Measurements from ENCODE around the gene CD200R1L.

GRCh38 chr3:112786002-112786590, 60.6 kb downstream of the CD200R1L start:
- TF ChIP-seq CTCF (IDR thresholded peaks at IDR 0.05) = no peak
- no peak for TF ChIP-seq EP300 (IDR thresholded peaks at IDR 0.05)
- TF ChIP-seq POLR2A (IDR thresholded peaks at IDR 0.05) = no peak

All from sigmoid colon (tissue), 4 donors.